Hippocampal formation (tissue), 2 donors: Measurements from ENCODE around the gene GALNT2.

Experiments
- DNase-seq, 2 donors: peaks; one replicate each; lab custom pipeline; 2025; lab: John Stamatoyannopoulos, UW

The GALNT2 gene

GRCh38 chr1:230129341-230129740 lies 62.3 kb downstream of the GALNT2 start:
- no peak for DNase-seq

- no peak for DNase-seq
Observed at GRCh38 chr1:230130172-230130944, 63.3 kb downstream of the GALNT2 start.

- DNase-seq: no peak
Observed at GRCh38 chr1:230131457-230131856, 64.4 kb downstream of the GALNT2 start.

GRCh38 chr1:230132758-230133157 lies 65.7 kb downstream of the GALNT2 start:
- no peak for DNase-seq

GRCh38 chr1:230135726-230136125 lies 68.7 kb downstream of the GALNT2 start:
- DNase-seq: no peak

GRCh38 chr1:230136453-230137336 lies 69.7 kb downstream of the GALNT2 start:
- DNase-seq: no peak

- no peak for DNase-seq
Observed at GRCh38 chr1:230137337-230137815, 70.3 kb downstream of the GALNT2 start.

GRCh38 chr1:230138561-230139239 lies 71.7 kb downstream of the GALNT2 start:
- DNase-seq: no peak

- DNase-seq: no peak
Observed at GRCh38 chr1:230139315-230139714, 72.3 kb downstream of the GALNT2 start.

GRCh38 chr1:230139741-230140140 lies 72.7 kb downstream of the GALNT2 start:
- DNase-seq: no peak

- DNase-seq: no peak
Observed at GRCh38 chr1:230140221-230141020, 73.4 kb downstream of the GALNT2 start.

- no peak for DNase-seq
Observed at GRCh38 chr1:230141021-230141648, 74.1 kb downstream of the GALNT2 start.

- no peak for DNase-seq
Observed at GRCh38 chr1:230141797-230142607, 75.0 kb downstream of the GALNT2 start.

- DNase-seq: no peak
Observed at GRCh38 chr1:230142608-230143210, 75.7 kb downstream of the GALNT2 start.

- no peak for DNase-seq
Observed at GRCh38 chr1:230143534-230143933, 76.5 kb downstream of the GALNT2 start.

- DNase-seq: no peak
Observed at GRCh38 chr1:230144010-230144614, 77.1 kb downstream of the GALNT2 start.

- no peak for DNase-seq
Observed at GRCh38 chr1:230144758-230145504, 77.9 kb downstream of the GALNT2 start.

- no peak for DNase-seq
Observed at GRCh38 chr1:230145505-230145899, 78.5 kb downstream of the GALNT2 start.
